HG02610 (cell line): Measurements from ENCODE around the gene POC1B.

Source experiments
- ATAC-seq: cut with Tn5 transposase; IDR thresholded peaks from one replicate; pipeline ENCODE4 v1.9.1; 2021; ENCODE audit warnings: mild to moderate bottlenecking, moderate library complexity; ENCODE audit not compliant: unreplicated experiment

Gene POC1B

DNA sequence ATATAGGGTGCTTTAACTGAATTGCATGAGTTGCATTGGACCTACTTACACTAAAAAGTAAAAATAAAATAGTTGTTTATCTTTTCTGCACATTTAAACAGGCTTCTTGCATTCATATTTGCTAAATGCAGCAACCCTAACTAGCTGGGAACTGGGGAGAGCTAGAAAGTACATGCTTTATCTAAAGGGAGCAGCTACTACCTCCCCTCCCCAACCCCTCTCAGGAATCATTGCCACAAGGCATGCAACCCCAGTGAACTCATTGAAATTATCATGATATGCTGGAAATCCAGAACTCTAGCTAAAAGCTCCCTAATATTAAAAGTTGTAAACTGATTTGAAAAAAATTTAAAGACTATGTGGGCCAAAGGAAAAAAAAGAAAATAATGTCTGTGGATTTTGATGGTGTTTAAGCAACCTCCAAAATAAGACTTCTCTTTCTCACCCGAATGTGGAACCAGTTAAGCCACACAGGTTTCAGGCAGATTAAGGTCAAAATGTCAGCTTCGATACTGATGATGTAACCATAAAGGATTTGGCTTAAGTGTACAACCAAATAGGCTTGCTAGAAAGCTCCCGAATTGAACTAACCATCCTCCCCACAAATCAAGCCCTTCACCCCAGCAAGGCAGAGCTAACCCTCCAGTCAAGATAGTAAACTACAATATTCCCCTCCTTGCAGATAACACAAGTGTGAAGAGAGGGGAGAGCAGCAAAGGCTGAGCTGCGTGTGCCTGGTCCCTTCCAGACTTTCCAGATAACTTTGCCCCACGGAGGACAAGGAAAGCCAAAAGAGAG lies 13.8 kb upstream of the POC1B start:
- ATAC-seq: no peak

DNA sequence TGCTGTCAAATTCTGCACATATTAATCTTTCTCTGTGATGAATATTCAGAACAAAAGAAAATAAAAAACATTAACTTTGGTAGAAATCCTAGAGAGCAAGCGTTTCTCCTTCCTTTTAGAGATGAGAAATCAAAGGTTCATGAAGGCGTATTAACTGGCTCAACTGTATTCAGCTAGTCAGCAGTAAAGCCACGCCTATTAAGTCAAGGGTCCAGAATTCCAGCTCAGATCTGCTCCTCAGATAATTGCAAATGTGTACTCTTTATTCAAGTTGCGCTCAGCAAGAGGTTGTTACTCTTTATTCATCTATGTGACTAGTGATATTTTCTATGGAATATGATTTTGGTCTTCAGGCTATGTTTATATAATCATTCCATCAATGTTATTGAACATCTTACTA lies 13.1 kb upstream of the POC1B start:
- no peak for ATAC-seq

DNA sequence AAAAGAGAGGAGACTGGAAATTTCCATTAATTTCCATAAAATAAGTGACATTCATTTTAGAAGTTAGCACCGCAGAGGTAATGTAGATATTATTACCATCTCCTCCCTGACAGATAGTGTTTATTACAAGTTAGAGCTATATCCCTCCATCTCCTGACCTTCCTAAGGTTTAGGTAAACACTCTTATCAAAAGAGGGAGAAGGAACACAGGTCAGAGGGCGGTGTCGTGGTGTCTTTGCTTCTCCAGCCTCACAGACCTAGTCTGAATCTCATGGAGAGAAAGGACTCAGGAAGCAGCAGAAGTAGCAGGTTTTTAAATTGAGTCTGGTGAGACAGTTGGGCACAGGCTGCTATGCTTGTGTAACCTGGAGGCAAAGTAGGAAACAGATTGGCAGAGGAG lies 11.5 kb upstream of the POC1B start:
- ATAC-seq: no peak

DNA sequence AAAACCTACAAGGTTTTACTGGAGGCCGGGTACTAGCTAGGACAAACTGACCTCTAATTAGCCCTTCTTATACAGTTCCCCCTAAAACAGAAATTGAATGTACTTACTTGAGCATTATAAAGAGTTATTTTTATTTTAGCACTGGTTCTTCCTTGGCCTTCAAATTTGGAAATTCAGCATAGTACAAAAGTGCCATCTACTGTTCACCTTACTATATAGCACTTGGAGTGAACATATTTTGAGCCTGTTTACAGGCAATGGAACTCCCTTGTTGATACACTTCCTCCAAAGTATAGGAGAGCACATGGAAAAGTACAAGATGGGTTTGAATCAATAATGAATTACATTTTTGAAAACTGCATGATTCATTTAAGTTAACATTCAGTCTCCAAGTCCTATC lies 3.9 kb upstream of the POC1B start:
- ATAC-seq: peak; percentile 23

DNA sequence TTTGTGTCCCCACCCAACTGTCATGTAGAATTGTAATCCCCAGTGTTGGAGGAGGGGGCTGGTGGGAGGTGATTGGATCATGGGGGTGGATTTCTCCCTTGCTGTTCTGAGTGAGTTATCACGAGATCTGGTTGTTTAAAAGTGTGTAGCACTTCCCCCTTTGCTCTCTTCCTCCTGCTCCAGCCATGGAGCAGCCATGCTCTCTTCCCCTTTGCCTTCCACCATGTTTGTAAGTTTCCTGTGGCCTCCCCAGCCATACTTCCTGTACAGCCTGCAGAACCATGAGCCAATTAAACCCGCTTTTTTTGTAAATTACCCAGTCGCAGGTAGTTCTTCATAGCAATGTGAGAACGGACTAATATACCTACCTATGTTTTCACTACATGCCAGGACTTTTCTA lies 2.6 kb upstream of the POC1B start:
- ATAC-seq: no peak

DNA sequence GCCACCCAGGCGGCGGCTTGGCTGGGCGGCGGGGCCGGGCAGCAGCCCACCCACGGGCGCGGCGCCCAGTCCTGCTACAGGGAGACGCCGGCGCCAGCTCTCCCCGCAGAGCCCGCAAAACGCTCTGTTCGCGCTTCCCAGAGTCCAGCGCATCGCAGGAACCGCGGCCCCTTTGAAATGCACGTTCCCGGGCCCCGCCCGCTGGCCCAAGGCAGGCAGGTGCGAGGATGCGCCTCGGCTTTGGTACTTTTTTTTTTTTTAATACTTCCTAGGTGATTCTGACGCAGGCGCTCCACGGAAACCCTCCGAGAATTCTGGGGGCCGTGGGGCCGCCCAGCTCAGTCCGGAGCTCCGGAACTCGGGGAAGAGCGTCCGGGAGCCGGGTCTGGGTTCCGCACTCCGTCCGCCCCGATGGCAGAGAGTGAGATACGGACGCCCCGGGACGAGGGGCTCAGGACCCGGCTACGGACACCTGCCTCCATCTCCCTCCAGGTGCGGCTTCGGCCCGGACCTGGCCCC lies 483 bp downstream of the POC1B start:
- ATAC-seq: peak; percentile 21

DNA sequence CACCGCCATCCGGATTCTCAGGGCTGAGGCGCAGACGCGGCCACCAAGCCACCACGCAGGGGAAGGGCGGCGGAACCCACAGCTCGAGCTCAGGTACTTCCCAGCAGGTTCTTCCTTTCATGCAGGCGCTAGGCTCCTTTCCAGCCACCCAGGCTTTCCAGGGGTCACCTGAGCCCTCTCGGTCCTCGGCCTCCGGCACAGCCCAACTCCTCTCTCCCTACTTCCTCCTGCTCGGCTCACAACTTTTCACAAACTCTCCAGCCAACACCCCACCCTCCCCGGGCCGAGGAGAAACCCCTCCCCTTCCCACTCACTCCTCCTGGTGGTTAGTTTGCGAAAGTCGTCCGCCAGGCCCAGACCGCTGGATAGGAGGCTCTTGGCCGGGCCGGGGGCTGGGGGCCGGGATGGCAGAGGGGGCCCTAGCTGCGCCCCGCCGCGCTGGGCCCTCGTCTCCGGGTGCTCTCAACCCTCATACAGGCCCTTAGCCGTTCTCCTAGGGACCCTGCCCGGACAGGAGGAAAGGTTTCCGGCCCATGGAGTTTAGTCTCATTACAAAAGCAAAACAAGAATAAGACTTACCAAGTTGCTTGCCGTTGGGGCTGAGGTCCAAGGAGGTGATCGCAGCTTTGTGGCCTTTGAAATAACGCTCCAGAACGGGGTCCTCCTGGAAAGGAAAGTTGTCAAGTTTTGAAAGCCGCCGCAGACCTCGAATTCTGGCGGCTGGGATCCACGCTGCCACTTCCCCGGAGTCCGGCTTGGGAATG lies 1.1 kb downstream of the POC1B start, which contains the start of gene GALNT4:
Gene GALNT4, minus strand, starts transcription at position 256 of the 764 bp plus-strand sequence. Its CDS starts 247 bp downstream, at position 9.
- peak; percentile 80 for ATAC-seq

DNA sequence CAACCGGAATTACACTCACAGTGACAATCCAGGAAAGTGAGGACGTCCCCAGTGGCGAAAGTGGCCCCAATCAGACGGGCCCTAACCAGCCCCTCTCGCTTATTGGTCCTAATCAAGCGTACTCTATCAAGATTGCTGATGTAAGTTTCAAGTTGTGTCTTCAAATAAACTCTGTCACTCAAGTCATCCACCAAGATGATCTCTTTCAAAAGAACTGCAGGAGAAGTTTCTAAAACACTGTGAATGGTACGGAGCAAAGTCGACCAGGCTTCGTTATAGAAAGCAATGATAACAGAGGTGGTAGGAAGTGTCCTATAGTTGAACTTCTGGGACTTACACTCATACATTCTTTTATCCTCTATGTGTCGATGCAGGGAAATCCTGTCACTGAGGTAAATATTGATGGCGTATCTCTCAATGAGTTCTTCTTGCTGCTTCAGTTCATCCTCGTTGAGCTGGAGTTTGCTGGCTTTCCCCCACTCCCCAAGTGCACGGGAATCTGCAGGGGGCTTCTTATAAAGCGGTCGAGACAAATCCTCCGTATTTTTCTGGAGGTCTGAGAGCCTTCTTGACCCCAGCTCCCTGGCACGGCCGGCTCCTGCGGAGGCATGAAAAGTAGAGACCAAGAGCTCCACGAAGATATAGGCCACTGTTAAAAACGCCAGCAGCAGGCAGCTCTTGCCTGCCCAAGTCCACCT lies 1.9 kb downstream of the POC1B start:
- ATAC-seq: no peak

DNA sequence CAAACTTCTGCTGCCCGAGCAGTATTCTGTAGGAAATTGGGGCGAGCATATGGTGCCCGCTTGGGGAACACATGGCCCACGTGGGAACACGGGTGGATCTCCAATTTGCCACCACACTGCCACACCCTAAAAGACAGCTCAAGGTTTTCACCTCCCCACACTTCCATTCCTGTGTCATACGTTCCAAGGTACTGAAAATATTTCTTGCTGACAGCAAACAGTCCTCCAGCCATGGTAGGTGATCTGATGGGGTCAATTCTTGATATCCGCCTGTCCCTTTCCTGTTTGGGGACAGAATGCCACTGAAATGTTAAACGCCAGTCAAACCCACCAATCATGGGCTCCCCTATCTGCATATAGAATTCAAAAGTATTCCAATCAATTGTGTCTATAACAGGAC lies 2.5 kb downstream of the POC1B start:
- no peak for ATAC-seq

DNA sequence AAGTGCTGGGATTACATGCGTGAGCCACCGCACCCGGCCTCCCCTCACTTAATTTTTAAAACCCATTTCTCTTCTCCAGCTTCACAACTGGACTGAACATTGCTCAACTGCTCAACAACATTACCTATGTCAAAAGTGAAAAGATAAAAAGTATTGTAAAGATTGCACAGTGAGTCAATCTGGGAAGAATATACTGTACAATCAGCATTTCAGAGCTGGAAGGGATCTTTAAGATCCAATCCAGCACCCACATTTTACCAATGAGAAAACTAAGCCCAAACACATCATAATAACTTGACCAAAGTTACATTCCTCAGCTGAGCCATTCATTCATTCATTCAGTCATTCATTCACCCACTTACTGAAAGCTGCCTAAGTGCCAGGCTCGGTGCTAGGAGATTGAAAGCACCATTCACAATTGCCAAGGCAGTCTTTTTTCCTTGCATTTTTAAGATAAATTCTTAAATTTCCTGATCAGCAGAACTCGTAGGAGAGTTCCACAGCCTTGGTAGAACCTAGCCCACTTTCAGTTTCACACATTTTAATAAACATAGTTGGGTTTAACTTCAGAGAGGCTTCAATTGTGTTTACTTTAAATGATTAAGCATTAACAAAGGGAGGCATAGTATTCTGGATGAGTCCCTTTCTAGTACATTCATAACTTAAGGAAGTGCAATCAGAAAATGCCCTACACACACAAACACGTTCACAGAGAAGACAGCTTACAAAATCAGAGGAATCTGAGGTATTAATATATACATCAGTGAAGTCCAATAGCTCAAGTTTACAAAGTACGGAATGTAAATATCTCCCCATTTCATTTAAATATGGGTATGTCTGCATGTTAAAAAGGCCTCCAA lies 4.3 kb downstream of the POC1B start:
- ATAC-seq: no peak

DNA sequence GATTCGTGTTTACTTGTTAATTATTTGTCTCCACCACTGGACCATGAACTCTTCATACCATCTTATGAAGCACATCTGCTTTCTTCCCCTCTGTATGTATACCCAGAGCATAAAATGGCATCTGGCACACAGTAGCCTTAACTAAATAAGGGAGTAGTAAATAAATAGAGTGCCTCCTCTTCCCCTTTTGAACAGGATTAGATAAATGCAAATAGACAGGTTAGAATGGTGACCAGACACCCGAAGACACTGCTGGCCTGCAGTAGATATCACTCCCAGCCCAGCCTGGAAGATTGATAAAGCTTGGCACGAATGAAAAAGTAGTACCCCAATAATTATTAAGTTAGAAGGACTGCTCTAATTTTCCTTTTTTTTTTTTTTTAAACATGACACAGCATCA lies 8.1 kb downstream of the POC1B start:
- no peak for ATAC-seq

DNA sequence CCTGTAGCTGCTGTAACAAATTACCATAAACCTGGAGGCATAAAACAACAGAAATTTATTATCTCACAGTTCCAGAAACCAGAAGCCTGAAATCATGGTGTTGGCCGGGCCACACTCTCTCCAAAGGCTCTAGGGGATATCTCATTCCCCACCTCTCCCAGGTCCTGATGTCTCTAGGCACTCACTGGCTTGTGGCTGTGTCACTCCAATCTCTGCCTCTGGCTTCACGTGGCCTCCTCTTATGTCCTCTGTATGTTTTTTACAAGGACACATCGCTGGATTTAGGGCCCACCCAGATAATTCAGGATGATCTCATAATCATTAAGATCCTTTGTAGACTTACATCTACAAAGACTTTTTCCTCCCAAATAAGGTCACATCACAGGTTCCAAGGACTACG lies 9.2 kb downstream of the POC1B start:
- ATAC-seq: no peak

DNA sequence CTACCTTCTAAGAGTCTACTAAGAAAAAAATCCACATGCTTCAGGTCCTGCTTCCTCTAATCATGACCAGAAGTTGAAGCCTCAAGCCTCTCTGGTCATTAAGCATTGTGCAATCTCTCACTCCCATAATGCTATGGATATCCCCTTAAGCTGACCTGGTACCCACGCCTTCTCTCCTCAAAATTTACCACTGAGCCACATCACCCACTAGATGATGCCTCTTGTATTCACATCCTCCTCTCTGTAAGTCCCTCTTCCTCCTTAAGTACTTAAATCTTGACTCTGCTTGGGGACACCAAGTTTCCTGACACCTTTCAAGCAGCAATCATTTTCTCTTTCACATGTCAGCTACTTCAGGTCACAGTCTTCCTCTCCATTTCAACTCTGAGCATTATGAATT lies 11.1 kb downstream of the POC1B start:
- ATAC-seq: peak; percentile 92

DNA sequence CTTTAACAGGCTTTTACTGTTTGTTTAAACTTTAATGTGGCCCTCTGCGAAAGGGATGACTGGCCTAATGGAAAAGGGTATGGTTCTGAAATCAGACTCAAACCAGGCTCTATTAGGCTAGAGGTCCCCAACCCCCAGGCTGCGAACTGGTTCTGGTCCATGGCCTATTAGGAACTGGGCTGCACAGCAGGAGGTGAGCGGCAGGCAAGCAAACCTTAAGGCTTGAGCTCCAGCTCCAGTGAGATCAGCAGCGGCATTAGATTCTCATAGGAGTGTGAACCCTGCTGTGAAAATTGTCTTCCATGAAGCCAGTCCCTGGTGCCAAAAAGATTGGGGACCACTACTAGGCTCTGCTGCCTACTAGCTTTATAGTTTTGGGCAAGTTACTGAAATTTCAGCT lies 12.3 kb downstream of the POC1B start:
- ATAC-seq: no peak

DNA sequence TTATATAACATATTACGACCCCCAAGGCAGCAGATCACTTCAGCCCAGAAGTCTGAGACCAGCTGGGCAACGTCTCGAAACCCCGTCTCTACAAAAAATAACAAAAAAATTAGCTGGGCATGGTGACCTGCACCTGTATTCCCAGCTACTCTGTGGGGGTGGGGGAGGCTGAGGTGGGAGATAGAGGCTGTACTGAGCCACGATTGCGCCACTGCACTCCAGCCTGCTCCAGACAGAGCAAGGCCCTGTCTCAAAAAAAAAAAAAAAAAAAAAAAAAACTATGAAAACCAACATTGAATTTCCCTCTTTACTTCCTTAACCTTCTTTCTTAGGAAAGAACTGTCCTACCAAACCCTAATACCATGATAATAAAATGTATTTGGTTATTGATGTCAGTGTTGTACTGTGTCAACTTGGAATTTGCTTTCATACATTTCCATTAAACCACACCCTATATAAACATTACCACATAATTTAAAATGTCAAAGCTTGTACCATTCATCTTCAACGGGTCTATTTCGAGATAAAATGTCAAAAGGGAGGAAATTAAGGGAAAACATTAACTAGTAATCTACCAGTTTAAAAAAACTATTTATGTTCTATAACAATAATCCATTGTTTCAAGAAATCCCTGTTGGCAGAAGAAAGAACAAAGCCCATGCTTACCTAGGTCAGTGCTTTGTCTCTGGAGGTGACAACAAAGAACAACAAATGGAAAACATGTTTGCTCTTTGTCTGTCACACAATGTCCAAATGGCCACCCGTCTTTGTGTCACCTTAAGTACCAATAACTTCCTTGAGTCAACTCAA lies 18.6 kb downstream of the POC1B start:
- no peak for ATAC-seq

DNA sequence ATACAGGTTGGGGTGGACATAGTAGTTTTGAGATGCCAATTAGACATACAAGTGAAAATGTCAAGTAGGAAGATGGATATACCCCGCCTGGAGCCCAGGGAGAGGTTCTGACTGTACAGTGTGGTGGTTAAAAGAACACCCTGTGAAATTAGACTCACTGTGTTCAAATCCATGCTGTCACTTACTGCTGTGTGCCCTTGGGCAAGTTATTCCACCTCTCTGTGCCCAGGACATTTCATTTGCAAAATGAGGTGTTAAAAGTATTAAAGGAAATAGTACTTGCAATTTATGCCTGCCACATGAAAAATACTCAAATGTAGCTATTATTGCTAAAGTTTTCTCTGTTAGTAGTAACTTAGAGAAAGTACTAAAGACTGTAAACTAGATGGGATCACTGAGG lies 19.8 kb downstream of the POC1B start:
- ATAC-seq: no peak

DNA sequence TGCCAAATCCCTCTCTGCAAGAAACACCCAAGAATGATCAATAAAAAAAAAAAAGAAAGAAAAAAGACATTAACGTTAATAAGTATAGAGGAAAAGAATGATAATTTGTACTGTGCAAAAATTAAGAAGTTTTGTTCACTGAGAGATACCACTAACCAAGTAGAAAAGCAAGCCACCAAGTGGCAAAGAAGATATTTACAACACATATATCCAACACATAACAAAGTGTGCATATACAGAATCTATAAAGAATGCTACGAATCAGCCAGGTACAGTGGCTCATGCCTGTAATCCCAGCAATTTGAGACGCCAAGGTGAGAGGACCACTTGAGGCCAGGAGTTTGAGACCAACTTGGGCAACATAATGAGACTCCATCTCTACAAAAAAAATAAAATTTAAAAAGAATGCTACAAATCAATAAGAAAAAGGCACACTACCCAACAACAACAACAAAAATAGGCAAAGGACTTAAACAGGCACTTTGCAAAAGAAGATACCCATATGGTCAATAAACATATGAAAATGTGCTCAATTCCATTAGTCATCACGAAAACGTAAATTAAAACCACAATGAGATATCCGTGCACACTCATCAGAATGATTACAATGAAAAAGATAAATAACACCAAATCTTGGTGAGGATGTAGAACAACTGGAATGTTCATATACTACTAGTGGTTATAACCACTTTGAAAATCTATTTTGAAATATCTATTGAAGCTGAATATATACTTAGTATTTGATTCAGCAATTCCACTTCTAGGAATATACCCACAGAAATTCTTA lies 21.1 kb downstream of the POC1B start:
- no peak for ATAC-seq

DNA sequence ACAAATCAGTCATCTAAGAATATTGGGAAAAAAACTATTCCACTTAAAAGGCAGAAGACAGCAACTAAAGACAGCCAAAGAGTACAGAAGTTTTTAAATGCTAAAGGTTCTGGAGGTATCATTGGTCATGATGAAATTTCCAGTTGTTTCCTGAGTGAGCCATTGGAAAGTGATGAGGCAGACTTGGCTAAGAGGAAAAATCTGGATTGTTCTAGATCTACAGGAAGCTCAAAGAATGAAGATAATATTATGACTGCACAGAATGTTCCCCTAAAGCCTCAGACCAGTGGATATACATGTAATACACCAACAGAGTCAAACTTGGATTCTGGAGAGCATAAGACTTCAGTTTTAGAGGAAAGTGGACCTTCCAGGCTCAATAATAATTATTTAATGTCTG lies 24.1 kb downstream of the POC1B start:
- ATAC-seq: no peak

DNA sequence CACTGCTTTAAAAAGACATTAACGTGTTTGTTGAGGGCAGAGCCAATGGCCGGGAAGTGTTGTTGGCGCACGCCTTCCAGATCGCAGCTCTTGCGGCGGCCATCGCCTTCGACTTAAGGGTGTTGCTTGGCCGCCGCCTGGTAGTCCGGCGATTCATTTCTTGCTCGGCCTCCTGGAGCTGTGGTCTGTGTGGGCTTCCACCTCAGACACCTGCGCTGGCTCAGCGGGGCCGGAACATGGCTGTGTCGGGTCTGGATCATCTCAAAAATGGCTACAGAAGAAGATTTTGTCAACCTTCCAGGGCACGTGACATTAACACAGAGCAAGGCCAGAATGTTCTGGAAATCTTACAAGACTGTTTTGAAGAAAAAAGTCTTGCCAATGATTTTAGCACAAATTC lies 26.0 kb downstream of the POC1B start:
- ATAC-seq: no peak
